Activated T-cell treated with anti-CD3 and anti-CD28 coated beads for 1 hour (primary cell): ENCODE data around the gene N4BP2L2.

Source experiments
- DNase-seq: peaks from one replicate; pipeline ENCODE4 v3.0.0-alpha.2; 2020; ENCODE audit warnings: low read depth

The N4BP2L2 gene

DNA sequence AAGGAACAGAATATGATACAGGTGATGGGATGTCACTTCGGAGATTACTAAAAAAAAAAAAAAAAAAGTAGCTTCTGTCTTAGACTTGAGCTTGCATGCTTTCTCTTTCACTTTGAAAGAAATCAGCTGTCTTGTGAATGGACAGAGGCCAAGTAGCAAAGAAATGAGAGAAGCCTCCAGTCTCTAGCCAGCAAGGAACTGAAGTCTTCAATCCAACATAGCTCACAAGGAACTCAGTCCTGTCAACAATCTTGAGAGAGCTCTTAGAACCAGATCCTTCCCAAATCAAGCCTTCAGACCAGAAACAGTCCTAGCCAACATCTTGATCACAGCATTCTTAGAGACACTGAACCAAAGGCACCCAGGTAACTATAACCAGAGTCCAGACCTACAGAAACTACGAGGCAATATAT is 7.7 kb downstream of the N4BP2L2 start:
- DNase-seq, result no peak

DNA sequence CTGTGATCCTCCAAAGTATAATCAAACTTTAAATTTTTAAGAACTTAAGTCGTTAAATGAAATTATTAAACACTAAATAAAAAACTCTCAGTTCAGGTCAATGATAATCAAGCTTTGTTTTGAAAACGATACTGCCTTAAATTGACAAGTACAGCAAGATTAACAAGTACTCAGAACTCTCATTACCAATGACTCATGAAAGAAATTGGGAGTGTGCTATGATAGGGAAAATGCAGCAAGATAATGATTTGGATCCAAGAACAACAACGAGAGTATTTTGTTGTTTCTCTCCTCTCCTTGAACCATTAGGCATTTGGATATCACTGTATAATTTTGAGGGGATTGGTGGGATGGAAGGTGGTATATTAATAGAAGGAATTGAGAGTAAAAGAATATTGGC is 10.2 kb downstream of the N4BP2L2 start:
- no peak for DNase-seq

DNA sequence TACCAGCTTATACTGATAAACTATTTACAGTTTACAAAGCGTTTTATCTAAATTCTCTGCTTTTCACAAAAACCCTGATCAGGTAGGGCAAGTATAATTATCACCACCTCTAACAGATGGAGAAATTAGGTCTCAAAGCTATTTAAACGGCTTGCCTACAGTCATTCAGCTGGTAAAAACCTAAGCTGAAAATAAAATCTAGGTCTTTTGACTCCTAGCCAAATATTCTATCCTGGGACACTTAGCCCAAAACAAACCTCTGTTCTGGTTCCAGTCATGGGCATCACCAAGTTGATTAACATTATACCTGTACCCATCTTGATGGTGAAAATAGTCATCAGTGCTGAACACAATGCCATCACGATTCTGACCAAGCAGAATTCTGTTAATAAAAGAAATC is 11.4 kb downstream of the N4BP2L2 start:
- DNase-seq, result no peak

DNA sequence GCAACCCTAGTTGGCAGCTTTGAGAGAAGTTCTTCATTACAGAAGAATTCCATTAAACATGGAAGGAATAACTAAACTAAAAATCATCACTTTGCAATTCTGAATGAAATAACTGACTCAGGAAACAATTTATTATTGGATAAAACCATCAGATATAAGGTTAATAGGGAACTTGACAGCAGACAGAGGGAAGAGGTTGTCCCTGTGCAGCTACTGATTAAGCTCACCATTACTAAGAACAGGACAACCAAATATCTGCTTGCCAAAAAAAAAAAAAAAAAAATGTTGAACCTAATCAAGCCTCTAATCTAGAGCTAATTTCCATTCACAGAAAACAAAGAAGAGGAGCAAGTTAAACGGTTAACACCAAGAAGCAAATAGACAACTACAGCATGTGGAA is 12.8 kb downstream of the N4BP2L2 start:
- no peak for DNase-seq

DNA sequence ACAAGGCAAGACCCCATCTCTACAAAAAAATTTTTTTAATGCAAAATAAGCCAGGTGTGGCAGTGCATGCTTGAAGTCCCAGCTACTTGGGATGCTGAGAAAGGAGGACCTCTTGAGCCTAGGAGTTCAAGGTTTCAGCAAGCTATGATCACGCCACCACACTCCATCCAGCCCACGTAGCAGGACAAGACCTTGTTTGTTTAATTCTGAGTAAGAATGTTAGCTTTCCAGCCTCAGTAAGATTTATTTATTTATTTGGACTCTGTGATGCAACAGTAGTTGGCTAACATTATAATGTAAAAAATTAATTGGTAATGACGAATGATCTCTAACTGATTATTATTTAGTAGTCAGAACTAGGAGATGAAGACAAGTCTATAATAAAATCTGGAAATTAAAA is 23.3 kb downstream of the N4BP2L2 start:
- no peak for DNase-seq

DNA sequence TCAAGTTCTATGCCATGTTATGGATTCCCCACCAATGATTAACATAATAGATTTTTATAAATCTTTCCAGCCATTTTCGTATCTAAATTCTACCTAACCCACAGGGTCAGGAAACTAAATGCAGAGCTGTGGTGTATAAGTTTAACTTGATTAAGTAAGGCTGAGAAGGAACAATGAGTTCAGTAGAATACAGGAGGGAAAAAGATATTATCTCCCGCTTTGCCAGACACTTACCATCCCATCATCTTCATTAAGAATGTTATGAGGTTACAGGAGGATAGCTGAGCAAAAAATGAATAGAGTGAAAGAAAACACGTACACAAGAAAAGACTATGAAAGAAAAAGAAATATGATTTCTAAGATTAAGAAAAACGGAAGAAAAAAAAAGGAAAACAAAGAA is 27.1 kb downstream of the N4BP2L2 start:
- DNase-seq, result no peak

DNA sequence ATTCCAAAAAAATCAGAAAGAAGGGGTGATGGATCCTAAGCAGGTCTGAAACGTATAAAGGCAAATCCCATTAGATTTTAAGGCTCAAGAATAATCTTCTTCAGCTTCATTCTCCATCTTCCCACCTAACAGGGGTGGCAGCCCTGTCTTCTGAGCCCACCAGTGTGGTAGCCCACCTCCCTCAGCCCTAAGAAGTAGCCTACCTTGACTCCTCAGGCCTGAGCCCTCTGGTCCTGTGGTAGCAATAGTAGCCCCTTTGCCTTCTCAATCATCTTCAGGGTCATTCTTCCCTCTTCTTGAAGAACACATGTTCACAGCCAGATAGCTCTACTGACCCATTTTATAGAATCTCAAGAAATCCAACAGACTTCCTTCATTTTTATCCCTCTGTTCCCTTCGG is 33.7 kb downstream of the N4BP2L2 start:
- no peak for DNase-seq

DNA sequence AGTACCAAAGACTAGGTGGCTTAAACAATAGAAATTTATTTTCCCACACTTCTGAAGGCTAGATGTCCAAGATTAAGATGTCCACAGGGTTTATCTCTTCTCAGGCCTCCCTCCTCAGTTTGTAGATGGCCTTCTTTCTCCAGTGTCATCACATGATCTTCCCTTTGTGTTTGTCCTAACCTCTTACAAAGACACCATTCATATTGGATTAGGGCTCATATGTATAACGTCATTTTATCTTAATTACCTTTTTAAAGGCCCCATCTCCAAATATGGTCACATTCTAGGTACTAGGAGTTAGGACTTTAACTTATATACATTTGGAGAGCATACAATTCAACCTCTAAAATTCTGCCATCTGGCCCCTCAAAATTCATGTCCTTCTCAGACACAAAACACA is 34.3 kb downstream of the N4BP2L2 start:
- DNase-seq, result no peak

DNA sequence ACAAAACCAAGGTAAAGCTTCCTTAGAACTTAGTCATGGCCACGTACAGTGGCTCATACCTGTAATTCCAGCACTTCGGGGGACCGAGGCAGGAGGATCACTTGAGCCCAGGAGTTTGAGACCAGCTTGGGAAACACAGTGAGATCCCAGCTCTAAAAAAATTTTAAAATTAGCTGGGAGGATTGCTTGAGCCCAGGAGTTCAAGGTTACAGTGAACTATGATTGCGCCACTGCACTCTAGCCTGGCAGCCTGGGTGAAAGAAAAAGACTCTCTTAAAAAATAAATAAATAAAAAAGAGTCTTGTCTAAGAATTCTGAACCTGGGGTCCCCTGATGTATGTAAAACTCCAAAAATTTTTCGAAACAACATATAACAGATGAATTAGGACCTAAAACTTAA is 34.9 kb downstream of the N4BP2L2 start:
- DNase-seq, result no peak

DNA sequence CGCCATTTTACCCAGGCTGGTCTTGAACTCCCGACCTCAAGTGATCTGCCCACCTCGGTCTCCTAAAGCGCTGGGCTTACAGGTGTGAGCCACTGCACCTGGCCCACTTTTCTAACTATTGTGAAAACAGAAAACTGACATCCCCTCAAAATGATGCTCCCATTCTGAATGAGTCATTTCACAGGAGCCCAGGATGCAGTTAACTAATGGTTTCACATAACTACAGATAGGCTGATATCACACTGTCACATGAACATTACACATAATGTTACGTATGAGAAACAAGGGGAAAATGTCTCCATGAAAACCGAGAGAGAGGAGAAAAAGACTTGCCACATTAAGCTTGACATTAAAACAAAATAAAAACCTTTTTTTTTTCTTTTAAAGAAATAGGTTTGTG is 37.5 kb downstream of the N4BP2L2 start:
- no peak for DNase-seq

DNA sequence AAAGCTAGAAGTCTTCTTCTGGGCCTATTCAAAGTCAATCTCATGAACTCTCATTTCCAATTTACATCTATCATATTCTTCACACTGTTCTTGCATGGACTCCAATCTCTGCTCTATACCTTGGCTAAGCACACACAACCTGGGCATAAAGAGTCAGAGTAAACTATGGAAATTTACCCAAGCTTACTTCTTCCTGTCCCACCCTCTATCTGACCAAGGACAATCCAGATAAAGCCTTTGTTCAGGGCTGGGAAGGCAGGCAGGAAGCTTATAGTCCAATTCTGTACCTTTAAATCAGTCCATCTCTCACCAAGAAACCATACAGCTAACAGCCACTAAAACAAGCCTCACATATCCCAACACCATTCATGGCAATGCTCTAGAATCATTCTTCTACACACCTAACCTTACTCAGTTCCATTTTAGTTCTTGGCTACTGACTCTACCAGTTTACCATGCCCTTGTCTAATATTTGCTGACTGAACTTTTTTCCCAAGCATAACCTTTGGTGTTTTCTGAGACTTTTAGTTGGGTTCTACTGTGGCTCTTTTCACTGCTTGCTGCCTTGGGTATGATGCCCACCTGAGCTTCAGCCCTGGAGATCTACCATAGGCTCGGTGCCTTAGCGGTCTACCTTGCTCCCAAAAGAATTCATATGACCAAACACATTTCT is 38.9 kb downstream of the N4BP2L2 start:
- DNase-seq, result no peak

DNA sequence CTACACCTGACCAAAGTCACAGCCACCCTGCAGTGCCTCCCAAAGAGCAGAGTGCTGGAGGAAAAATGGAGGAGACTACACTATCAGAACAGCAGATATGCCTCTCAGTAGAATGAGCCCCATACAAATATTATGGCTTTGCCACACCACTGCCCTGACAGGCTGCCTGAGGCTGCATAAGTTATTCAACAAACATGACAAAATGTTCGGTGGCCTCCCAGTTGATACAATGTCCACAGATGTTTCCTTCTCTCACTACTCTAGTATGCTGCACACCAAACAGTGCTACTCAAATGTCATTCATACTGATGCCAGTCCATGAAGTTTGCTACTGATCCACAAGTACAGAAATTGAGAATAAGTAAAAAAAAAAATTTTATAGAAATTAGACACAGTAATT is 41.0 kb downstream of the N4BP2L2 start:
- DNase-seq, result no peak

DNA sequence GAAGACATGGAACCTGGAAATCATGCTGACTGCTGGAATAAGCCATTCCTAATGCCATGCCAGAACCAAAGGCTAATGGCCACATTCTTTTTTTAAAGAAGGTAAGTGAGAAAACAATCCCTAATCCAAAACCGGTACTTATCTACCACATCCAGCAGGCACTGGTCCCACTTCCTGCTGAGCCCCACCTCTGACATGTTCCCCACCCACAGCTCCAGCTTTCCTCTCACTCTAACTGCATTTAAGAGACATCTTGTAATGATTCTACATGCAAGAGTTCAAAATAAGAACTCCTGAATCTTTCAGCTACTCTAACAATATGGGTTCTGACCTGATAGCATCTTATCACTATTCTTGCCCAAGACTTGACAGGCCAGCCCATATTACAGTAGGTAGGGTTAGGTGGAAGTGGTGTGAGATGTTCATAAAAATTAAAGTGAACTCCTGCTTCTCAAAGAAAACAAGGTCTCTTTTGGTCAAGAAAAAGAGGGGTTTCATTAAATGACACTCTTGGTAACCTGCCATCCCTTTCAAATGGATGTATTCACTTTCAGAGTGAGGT is 41.9 kb downstream of the N4BP2L2 start:
- DNase-seq, result no peak

DNA sequence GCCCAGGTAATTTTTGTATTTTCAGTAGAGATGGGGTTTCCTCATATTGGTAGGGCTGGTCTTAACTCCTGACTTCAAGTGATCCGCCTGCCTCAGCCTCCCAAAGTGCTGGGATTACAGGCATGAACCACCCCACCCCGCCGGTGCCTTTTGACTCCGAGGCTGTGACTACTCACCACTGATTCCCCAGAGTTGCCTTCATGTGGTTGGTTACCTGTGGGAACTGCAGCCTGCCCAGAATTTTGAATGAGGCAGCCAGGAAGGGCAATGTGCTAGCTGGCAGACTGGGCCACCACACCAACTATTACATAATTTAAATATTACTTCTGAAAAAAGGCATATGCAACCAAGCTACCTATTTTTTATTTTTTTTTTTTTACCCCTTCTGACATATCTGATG is 42.8 kb downstream of the N4BP2L2 start:
- DNase-seq, result no peak

DNA sequence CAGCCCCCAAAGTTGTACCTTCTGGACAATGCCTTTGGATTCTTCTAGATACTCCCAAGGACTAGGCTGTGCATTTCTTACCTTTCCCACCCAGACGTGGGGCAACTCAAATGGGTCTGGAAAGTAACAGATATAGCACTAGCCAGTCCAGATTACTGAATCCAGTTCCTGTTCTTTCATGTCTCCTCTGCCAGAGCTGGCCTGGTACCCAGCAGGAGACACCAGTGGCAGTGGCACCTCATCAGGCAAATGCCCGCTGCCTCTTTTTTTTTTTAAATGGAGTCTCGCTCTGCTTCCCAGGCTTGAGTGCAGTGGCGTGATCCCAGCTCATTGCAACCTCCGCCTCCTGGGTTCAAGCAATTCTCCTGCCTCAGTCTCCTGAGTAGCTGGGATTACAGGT is 43.2 kb downstream of the N4BP2L2 start:
- no peak for DNase-seq

DNA sequence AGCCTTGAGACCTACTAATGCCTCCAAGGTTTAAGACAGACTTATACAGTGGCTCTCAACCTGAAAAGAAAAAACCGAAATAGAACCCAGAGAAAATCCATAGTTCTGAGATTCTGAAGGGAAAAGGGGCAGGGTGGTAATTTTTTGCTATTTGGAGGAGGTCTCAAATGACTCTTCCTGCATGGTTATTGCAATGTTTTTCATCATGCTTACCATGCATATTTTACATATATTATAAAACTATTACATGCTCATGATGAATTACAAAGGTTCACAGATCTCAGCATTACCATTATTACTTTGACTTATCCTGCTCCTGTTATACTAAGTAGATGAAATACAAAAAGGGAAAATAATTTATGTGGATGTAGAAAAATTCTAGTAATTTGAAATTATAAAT is 47.6 kb downstream of the N4BP2L2 start:
- DNase-seq, result no peak

DNA sequence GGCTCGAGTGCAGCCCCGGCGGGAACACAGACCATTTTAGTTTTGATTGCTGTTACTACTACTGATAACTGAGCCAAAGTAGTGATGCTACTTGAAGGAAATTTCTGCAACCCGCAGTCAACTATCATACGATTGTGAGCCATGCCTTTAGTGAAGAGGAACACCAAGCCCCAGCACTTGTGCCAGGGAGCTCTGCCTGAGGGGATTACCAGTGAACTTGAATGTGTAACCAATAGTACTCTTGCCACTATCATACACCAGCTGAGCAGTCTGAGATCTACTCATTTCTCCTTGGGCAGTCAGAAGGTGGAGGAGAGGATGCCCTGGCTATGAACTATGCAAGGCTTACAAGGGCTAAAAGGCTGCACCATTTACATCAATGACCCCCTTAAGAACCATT is 61.7 kb downstream of the N4BP2L2 start:
- no peak for DNase-seq

DNA sequence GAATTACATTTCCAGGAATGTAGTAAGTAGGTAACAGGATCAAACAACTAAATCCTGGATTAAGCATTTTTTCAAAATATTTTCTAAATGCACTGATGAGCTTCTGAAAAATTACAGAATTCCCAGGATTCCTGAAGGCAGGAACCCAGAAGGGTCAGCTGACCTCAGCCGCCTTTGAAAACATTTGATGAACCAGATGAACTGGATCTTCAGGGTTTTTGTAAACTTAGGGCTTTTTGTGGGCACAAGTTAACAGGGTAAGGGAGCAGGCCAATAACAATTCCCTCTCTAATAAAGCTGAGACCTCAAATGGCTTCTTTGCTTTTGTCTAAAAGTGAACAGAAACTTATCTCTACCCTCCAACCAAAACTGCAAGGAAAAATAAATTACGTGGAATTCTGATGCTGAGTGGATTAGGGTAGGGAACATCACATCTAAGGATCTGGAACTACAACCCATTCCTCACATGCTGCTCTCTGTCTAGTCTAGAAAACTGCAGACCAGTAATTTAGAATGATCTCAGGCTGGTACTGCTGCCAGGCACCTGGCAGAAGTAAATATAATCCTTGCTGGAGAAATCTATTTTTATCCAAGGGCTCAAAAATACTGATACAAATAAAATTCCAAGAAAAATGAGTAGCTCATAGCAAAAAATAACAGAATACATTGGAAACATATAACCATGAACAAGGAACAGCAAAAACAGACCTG is 62.4 kb downstream of the N4BP2L2 start:
- no peak for DNase-seq

DNA sequence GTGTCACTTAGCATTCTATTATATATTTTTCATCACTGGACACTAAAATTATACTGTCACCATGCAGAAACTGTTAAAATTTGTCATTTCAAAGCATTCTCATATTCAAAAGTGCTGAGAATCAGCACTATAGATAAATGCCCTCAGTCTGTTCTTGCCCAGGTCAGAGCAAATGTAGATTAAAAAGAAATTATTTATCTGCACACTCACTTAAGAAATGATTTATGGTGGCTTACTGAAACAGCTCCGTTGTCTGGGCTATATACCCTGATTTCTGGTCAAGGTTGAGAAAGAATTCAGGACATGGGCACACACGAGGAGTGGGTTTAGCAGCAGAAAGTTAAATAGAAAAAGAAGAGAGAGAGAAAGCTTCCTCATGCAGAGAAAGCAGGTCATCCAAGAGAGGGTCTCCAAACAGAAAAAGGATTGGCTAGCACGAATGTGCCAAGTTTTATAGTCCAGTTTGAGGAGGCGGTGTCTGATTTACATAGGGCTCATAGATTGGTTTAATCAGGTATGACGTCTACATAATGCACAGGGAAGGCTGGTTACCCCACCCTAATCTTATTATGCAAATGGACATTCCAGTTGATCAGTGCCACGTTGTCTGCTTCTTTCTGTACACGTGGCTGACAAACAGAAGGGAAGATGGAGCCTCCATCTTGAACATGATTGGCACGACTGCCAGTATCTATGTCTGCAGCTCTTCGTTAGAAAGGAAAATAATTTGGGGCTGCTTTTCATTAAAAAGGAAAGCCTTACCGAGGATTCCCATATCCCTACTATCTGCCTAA is 63.4 kb downstream of the N4BP2L2 start:
- no peak for DNase-seq

DNA sequence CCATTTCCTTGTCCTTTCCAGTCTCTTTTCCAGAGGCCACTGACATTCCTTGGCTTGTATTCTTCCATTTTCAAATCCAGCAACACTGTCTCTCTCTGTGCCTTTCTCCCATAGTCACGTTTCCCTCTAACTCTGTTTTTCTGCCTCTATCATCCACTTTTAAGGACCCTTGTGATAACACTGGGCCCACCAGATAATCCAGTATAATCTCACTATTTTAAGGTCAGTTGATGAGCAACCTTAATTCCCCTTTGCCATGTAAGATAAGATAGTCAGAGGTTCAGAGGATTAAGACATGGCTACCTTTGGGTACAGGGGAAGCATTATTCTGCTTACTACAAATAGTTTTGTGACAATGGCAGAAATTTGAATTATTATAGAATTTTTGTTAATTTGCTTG is 64.9 kb downstream of the N4BP2L2 start:
- DNase-seq, result no peak

DNA sequence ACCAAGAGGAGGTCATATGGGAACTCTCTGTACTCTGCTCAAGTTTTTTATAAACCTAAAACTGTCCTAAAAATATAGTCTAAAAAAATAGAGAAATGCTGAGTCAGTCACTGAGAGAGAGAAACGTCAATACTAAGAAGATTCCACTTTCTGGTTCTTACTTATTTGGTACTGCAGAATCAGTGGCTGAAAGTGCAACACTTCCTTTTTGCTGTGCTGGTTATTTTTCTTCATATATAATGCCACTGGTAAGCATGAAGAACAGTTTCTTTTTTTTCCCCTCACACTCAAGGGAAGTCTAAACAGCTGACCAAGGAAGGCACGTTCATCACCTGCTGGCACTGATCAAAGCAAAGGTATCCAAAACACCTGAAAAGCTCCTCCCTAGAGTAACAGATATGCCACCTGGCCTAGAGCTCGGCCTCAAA is 66.4 kb downstream of the N4BP2L2 start:
- DNase-seq, result no peak

DNA sequence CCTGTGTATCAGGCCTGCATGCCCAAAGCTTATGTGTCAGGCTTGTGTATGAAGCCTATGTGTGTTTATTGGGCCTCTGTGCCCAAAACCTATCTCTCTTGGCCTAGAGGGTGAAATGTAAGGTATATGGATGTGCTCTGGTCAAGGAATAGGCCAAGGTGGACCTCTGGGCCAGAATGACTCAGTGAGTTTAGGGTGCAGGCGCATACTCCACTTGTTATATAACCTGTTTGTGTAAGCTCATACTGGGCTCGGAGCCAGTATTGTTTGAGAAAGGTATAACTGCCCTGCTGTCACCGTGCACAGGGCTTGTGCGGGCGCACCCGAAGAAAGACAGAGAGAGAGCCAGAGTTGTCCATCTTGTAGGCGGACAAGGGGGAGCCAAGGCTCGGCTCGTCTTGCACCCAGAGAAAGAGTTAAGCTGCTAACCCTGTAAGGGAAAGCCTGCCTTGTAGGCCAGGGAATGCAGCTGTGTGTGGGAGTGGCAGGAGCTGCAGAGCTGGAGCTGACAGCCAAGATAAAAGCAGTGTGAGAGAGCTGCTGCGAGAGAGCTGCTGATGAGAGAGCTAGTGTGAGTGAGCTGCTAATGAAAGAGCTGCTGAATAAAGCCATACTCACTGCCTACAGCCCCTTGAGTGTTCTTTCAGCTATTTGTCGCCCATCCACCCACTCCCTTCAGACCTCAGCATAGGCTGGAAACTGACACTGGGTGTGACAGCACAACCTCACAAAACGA is 67.2 kb downstream of the N4BP2L2 start:
- DNase-seq, result no peak
